ENCODE measurements around the gene FANCC. TPM values are rescaled to one million over a fixed set of nuclear protein-coding genes. Genes with fewer than 3 reads are reported as not detected.

The FANCC gene
- polyA plus RNA-seq, 4 donors, result 21.5 to 27.0 (median 24.3) TPM

DNA sequence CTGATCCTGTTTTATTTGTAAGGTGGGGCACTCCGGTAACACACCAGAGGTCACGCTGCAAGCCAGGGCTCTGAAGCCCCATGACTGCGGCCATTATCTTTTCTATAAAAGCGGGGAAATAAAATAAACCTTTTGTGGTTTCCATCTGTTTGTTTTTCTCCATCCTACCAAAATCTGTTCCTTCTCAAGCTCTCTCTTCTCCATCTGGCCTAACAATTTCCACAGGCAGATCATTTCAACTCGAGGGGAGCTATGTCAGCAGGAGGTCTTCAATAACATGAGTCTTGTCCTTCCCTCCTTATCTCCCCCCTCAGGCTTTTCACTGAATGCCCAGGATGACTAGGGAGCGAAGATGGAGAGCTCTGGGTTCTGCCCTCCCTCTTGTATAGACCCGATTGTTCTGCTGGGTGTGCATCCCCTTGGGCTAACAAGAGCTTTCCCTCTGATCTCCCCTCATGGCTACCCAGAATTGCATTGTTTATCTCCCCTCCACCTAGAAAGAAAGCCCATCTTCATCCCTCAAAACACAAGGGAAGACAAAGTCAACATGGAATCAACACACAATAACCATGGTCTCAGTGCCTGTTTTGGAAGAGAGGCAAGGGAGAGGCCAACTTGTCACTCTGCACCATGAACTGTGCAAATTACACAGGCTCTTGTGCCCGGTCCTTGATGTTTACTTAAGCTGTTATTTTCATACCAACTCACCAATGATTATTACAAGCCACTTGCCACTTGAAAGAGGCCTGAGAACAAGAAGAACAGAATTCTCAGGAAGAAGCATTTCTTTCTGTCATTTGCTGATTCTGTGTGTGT, 187.8 kb downstream of the FANCC start:
- DNase-seq (ENCODE audit: low read depth in 4 of 4, low spot score in 3 of 4), result no peak

DNA sequence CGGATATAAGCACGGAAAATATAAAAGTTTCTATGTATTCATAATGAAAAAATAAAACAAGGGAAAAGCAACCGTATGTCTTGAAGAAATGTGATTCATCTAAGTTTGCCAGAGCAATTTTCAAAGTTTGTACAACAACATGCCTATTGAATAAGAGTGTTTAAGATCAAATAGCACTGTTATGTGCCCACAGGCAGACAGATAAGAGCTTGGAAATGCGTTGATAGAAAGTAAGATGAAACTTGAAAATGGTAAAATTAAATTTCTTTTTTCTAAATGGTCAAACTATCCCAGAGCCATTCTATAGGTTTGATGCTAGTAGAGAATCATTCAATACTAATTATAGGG, 189.4 kb downstream of the FANCC start:
- DNase-seq (ENCODE audit: low read depth in 4 of 4, low spot score in 3 of 4), result no peak

GRCh38 chr9:95127249-95128176, 190.0 kb downstream of the FANCC start:
- DNase-seq (ENCODE audit: low read depth in 4 of 4, low spot score in 3 of 4), result peak; percentile 65 to 76 (median 74)

- DNase-seq (ENCODE audit: low read depth in 4 of 4, low spot score in 3 of 4), result no peak
These were observed 190.8 kb downstream of the FANCC start for GRCh38 chr9:95126739-95127138.

GRCh38 chr9:95125652-95126051, 191.9 kb downstream of the FANCC start:
- DNase-seq (ENCODE audit: low read depth in 4 of 4, low spot score in 3 of 4), result no peak

DNA sequence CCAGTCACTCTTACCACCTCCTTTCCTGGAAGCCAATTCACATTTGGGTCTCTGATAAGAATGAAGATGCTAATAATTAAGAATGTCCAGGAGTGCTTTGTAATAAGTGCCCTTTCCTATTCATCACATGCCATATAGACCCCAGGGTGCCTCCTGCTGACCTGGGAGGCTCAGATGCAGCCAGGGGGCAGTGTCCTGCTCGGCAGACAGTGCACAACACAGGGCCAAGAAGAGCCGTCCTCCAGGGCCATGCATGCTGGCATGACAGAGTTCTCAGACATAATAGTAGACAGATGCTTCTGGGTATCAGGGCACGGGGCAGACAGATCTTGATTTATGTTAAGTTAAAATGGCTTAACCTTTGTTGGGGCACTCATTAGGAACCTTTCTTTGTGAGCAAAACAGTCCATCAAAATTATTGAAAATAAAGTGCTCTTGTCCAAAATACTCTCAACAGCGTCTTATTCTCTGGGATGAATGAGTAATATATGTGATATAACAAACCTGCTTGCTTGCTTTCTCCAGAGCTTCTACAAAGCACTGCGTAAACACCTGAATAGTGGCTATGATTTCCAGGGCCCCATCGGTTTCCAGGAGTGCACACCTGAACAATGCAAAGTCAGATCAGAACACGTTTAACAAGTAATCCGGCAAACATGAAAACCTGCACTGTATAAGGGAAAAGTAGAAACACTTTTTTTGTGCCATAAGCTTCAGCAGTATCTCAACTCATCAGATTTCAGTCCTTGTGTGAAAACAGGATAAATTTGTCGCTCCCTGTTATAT, 192.7 kb downstream of the FANCC start:
- no peak for DNase-seq (ENCODE audit: low read depth in 4 of 4, low spot score in 3 of 4)

- no peak for DNase-seq (ENCODE audit: low read depth in 4 of 4, low spot score in 3 of 4)
These were observed 196.6 kb downstream of the FANCC start for GRCh38 chr9:95120781-95121370.

DNA sequence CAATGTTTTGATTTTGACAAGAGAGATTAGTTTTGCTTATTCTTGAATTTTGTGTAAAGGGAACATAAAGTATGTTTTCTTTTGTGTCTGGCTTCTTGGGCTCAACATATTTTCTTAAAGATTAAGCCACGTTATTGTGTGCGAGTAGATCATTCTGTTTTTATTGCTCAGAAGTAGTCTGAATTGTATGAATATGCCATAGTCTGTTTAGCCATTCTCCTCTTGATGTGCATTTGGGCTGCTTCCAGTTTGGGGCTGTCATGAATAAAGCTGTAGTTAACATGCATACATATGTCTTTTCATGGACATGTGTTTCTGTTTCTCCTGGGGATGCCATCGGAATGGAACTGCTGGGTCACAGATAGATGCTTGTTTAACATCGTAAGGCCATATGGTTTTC, 198.9 kb downstream of the FANCC start:
- no peak for DNase-seq (ENCODE audit: low read depth in 4 of 4, low spot score in 3 of 4)

GRCh38 chr9:95116808-95117204, 200.7 kb downstream of the FANCC start:
- DNase-seq (ENCODE audit: low read depth in 4 of 4, low spot score in 3 of 4), result no peak

GRCh38 chr9:95116002-95116807, 201.3 kb downstream of the FANCC start:
- DNase-seq (ENCODE audit: low read depth in 4 of 4, low spot score in 3 of 4), result no peak

- no peak for DNase-seq (ENCODE audit: low read depth in 4 of 4, low spot score in 3 of 4)
These were observed 202.4 kb downstream of the FANCC start for GRCh38 chr9:95115104-95115503.

- DNase-seq (ENCODE audit: low read depth in 4 of 4, low spot score in 3 of 4), result no peak
These were observed 204.9 kb downstream of the FANCC start for GRCh38 chr9:95112436-95113280.

DNA sequence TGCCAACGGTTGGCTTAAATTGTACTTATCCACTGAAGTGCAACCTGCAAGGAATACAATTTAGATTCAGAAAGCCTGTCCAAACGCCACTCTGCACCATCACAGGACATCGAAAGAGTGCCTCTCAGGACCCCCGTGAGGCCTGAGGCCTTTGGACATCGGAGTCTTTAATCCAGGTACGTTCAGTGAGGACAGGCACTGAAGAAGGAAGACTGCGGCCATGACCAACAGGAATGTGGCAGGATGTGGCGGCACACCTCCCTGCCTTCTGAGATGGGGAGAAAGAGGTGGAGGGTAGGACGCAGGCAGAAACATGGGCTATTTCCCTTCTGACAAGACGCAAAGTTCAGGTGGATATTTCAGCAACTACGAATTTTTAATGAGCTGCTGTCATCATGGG, 205.8 kb downstream of the FANCC start:
- DNase-seq (ENCODE audit: low read depth in 4 of 4, low spot score in 3 of 4), result no peak

DNA sequence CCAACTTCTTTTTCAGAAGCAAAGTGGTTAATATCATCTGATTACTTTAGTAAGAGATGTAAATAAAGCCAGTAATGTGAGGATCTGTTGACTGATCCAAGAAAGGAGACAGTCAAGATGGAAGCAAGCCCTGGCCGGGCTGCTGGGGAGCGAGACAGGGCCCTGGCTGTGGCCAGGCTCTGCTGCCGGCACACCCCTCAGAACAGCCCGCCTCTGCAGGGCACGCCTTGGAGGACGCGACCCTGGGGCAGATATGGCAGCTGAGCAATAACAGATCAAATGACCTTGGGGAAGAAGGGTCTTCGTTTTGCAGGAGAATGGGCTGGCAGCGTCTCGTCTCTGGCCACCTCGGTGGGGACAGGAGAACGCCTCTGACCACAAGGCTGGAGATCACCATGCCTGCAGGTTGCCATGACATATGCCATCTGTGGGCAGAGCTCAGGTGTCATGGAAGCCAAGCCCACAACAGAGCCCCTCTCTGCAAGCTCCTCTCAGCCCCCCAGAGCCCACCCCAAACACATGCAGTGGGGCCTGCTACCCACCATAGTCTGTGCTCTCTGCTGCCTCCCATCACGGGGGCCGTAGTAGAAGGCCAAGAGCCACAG, 206.5 kb downstream of the FANCC start:
- no peak for DNase-seq (ENCODE audit: low read depth in 4 of 4, low spot score in 3 of 4)

DNA sequence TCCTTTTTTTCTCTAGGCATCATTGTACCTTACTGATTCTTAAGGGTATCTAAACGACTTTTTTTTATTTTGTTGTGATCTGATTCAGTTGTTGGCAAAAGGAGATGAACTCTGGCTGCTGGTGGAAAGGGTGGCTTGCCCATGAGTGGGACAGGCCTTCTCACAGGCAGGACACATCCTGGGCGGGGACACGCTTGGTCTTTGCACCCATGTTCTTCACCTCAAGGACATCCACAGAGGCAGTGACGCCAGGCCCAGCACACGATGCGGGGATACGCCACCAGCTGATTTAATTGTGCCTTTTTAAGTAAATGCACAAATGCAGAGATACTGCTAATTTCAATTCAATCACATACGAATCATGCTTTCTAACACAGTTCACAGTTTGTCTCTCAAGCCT, 208.1 kb downstream of the FANCC start:
- DNase-seq (ENCODE audit: low read depth in 4 of 4, low spot score in 3 of 4), result no peak

GRCh38 chr9:95108777-95109176, 208.7 kb downstream of the FANCC start:
- DNase-seq (ENCODE audit: low read depth in 4 of 4, low spot score in 3 of 4), result no peak

GRCh38 chr9:95107976-95108375, 209.5 kb downstream of the FANCC start:
- no peak for DNase-seq (ENCODE audit: low read depth in 4 of 4, low spot score in 3 of 4)

GRCh38 chr9:95107001-95107749, 210.3 kb downstream of the FANCC start:
- no peak for DNase-seq (ENCODE audit: low read depth in 4 of 4, low spot score in 3 of 4)
